HEK293T (cell line): ENCODE measurements around the gene PDE7B.
"Not testable (repeated sequence)": the region's sequence is repeated elsewhere in the genome, so short reads cannot be mapped to it uniquely, and the experiment has no call there.

Source experiments
- ARNT ChIP-seq: fragments of 450-650 bp; IDR thresholded peaks from 2 replicates; pipeline ENCODE4 v1.6.1; 2017; ENCODE audit warnings: mild to moderate bottlenecking
- CTBP1 ChIP-seq: fragments of 450-650 bp; IDR thresholded peaks from 2 replicates; pipeline ENCODE4 v1.6.1; 2016; ENCODE audit warnings: borderline replicate concordance
- ELF4 ChIP-seq: fragments of 450-650 bp; IDR thresholded peaks from 2 replicates; pipeline ENCODE4 v1.6.1; 2017; ENCODE audit warnings: antibody characterized with exemption
- HDGF ChIP-seq: fragments of 450-650 bp; IDR thresholded peaks from 2 replicates; pipeline ENCODE4 v1.6.1; 2017; ENCODE audit warnings: antibody characterized with exemption, borderline replicate concordance
- SP1 ChIP-seq: fragments of 450-650 bp; IDR thresholded peaks from 2 replicates; pipeline ENCODE4 v1.6.1; 2017
- SUZ12 ChIP-seq: fragments of 450-650 bp; IDR thresholded peaks from 2 replicates; pipeline ENCODE4 v1.6.1; 2016; ENCODE audit warnings: mild to moderate bottlenecking

DNA sequence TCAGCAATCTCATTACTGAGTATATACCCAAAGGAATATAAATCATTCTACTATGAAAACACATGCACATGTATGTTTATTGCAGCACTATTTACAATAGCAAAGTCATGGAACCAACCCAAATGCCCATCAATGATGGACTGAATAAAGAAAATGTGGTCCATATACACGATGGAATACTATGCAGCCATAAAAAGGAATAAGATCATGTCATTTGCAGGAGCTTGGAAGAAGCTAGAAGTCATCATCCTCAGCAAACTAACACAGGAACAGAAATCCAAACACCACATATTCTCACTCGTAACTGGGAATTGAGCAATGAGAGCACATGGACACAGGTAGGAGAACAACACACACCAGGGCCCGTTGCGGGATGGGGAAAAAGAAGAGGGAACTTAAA, 373.5 kb downstream of the PDE7B start:
- TF ChIP-seq HDGF, SUZ12, ARNT, CTBP1, ELF4, SP1: not testable (repeated sequence)
